HG03342 (cell line): ENCODE data around the gene DENND1A.
A peak's percentile ranks its signal among the peaks of the same experiment; 100 is the strongest.

Experiments used
- ATAC-seq: cut with Tn5 transposase; IDR thresholded peaks from one replicate; pipeline ENCODE4 v1.9.1; 2021; ENCODE audit warnings: mild to moderate bottlenecking, moderate library complexity; ENCODE audit not compliant: unreplicated experiment

Gene DENND1A

DNA sequence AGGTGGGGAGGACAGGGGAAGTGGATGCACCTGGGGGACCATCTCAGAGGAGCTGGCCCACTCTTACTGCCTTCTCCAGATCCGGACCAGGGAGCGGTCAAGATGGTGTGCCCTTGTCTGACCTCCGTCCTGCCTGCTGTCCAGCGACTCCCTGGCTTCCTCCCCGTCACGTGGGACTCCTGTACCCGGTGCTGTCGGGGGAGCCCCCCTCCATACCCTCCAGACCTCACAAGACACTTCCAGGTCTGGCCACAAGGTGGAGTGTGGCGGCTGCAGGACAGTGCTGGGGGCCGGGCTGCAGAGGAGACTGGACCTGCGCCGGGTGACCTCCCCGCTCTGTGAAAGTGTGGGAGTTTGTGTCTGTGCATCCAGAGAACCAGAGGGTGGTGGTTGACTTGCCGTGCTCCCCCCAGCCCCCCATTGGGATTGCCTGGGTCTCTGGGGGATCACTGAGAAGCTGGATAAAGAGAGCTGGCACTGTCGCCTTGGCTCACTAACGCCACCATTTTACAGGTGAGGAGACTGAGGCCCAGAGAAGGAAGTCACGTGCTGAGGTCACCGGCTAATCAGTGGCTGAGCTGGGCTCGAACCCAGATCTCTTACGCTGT, 575.8 kb downstream of the DENND1A start:
- ATAC-seq: peak; percentile 57

DNA sequence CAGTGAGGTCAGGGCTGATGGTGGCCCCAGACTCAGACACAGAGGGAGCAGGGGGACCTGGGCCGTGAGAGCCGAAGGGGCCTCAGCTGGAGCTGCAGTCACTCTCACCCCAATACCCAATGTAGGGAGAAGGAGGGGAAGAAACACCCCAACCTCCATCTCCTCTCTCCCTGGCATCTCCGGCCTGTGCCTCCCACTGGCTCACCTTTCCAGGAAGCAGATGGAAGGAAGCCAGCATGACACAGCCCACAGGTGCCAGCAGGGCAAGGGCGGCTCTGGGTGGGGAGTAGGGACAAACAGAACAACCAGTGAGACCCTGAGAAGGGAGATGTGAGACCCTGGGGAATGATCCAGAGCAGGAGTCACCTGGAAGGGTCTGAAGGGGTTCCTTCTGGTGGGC, 576.9 kb downstream of the DENND1A start:
- ATAC-seq: no peak

DNA sequence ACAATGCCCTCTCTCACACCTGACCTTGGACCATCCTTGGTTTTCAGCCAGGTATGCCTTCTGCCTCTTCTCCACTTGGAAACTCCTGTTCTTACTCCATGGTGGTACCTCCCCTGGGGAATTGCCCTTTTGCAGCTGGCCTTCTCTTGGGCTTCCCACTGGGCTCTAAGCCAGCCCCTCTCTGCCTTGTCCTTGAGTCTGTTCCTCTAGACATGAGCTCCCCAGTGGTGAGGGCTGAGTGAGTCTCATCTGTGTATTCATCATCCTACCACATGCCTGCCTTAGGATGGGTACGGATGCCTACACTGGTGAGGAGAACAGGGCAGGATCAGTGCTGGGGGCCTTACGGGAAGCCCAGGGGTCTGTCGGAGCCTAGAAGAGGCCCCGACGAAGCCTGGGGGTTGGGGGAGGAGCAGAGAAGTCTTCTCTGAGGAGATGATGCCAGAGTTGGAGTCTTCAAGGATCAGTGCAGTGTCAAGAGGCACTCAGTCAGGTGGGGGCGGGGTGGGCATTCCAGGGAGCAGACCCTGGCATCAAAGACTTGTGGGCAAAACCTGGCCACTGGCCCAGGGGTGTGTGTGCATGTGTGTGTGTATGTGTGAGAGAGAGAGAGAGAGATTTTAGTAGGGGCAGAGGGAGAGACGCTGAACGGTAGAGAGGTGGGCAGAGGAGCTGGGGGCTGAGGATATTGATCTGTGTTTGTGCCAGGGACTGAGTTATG, 579.2 kb downstream of the DENND1A start:
- ATAC-seq: no peak

DNA sequence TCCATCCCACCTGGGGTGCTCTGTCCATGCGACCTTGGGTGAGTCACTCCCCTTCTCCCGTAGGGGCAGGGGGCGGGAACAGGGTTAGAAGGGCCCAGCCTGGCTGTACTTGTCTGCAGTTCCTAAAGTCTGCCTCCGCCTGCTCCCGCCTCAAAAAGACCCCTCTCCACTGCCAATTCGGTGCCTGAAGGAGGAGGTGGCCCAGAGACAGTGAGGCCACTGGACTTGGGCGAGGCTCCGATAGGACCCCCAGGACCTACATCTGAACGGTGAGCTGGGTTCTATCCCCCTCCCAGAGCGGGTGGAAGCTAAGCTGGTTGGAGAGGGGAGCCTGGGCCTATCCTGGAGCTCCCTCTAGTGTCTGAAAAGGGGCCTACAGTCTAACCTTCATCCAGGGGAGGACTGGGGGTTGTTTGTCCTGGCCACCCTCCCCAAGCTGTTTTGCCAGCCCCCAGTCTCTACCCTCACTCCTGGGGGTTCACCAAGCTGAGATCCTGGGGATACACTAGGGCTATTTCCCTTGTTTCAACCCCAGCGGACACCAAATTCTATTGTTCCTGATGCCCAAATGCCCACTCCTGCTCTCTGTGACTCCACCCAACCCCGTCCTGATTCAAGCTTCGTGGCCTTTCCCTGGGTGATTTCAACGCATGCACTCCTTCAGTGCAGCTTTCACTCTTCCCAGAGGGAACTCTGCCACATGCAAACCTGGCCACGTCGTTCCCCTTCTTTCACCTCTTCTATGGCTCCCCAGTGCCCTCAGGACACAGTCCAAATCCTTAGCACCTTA, 580.0 kb downstream of the DENND1A start:
- ATAC-seq: peak; percentile 60

DNA sequence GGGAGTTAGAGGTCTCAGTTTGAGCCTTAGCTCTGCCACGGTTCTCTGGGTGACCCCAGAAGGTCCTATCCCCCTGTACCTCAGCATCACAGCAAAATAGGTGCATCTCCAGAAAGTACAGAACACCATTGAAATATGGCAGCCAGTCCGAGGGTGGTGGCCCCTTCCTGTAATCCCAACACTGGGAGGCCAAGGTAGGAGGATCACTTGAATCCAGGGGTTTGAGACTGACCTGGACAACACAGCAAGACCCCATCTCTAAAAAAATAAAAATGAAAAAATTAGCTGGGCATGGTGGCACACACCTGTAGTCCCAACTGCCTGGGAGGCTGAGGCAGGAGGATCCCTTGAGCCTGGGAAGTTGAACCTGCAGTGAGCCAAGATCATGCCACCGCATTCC, 580.9 kb downstream of the DENND1A start:
- ATAC-seq: no peak

DNA sequence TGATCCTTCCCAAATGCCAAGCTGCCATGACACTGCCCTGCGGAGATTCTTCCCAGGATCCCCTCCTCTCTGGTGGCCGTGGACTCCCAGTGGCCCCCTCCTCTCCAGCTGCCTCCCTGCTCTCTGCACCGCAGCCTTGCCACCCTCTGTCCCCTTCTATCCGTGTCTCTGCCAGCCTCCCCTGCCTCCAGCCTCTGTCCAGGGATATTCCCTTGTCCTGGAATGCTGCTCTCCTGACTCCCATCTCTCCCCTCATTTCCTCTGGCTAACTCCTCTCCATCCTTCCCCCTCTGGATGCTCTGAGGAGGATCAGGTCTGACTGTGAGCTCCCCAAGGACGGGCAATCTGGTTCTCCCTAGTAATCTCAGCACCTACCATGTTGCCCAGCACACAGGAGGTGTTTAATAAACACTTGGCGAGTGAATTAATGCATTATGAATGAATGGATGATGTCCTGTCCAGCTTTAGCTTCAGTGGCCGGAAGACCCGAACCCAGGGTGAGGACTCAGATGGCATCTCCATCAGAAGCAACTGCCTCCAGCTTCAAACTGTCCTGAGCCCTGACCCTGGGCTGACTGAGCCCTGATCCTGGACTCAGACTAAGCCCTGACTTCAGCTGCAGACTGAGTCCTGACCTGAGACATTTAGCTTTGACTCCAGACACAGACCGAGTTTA, 581.5 kb downstream of the DENND1A start:
- ATAC-seq: no peak

DNA sequence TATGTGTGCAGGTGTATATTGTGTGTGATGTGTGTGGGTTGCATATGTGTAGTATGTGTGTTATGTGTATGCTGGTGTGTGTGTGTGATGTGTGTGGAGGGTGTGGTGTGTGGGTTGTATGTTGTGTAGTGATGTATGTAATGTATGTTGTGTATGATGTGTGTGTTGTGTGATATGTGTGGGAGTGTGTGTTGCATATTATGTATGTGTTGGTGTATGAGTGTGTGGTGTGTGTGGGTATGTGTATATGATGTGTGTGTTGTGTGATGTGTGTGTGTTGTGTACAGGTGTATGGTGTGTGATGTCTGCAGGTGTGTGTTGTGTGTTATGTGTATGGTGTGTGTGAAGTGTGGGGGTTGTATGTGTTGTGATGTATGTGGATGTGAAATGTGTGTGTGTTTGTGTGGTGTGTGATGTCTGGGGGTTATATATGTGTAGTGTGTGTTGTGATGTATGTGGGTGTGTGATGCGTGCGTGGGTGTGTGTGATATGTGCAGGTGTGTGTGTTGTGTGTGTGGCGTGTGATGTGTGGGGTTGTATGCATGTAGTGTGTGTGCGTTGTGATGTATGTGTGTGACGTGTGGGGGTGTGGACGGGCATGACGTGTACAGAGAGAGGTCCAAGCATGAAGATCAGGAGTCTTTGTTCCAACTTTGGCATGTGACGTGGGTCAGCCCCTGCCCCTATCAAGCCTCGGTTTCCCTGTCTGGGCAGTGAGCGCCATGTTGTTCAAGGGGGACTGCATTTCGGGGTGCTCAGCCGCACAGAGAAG, 582.5 kb downstream of the DENND1A start:
- no peak for ATAC-seq

DNA sequence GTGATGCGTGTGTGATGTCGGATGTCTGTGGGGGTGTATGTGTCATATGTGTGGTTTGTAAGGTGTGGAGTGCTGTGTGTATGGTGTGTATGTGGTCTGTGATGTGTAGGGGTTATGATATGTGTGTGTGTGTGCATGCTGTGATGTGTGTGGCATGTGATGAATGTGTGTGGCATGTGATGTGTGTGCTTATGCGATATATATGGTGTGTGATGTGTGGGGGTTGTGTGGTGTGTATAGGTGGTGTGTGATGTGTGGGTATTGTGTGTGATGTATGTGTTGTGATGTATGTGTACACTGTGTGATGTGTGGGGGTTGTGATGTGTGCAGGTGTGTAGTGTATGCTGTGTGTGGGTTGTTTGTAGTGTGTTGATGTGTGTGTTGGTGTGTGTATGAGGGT, 583.1 kb downstream of the DENND1A start:
- ATAC-seq: no peak

DNA sequence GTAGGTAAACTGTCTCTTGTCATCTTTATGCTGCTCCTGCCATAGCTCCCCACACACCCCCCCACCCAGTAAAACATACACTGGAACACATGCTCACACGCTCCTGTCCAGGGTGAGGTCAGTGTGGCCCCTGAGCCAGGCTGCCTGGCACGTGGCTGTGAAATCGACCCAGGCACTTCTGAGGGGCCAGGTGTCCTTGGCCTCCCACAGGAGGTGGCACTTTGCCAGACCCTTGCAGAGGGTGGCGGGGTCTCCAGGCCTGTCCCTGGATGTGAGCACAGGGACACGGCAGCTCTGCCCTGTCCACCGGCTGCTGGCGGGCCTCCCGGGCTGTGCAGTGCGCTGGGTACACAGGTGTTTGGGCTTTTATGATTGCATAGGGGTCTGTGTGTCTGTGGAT, 583.9 kb downstream of the DENND1A start:
- ATAC-seq: no peak

DNA sequence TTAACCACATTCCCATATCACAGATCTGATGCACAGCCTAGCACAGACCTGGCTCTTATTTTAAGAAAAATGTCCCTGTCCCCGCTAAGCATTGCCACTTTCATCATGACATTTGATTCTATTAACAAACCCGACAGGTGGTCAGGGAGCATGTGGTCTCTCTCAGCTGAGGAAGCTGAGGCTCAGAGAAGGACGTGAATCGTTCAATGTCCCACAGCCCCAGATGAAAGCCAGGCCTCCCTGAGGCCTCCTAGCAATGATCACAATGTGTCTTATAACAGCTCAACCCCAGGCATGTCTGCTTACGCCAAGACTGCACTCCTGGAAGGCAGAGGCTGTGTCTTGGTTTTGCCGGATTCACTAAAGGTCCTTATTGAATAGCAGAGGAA, 584.4 kb downstream of the DENND1A start:
- ATAC-seq: no peak

DNA sequence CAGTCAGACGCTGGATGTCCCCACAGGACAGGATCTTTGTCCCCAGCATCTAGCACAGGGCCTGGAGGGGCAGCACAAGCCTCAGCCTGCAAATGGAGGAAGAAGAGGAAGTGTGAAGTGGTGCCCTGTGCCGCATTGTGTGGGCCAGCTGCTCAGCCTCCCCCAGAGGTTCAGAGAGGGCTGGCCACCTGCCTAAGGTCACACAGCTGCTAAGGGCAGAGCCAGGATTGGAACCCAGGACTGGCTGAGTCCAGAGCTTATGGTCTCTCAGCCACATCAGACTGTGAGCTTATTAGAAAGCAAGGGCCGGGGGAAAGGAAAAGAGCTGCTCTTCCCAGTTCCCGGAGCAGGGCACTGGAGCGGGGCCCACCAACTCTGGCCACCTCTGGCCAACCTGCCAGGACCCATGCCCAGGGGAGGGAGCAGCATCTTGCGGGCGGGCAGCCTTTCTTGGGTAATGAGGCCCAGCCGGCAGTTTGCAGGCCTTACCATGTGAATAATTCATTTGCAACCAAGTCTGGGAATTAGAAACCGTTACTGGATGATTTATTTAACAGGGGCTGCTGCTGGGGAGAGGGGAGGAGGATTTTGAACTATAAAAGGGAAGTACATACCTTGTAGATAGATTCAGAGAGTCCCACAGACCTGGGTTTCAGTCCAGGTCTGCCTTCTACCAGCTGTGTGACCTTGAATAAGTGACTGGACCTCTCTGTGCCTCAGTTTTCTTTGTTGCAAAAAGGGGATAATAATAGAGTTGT, 585.6 kb downstream of the DENND1A start:
- ATAC-seq: no peak

DNA sequence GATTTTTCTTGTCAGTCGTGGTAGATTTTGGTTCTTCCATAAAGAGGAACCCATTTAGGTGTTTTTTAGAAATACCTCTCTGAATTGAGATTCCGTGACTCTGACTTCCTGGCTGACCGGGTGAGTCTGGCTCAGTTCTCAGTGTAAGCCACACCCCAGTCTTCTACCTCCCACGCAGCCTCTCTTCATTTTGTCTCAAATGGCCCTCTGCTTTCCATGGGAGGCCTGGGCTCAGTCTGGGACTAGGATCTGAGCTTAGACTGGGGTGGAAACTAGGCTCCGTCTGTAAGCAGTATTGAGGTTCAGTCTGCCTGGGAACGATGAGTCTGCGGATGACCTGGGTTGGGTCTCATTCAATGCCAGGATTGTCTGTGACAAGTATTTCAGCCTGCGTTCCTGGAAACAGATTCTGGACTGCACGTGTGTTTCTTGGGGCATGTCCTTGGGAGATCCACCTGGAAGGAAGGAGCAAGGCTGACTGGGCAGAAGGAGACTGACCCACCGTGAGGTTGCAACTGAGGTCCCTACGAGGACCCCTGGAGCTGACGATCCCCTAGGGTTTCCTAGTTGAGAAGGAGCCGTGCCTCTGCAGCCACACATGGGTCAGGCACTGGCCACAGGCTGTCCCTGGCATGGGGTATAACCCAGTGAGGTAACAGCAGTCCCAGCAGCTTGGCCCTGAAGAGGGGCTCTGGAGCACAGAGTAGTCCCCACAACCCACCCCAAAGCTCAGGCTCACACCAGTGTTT, 586.3 kb downstream of the DENND1A start:
- peak; percentile 29 for ATAC-seq

DNA sequence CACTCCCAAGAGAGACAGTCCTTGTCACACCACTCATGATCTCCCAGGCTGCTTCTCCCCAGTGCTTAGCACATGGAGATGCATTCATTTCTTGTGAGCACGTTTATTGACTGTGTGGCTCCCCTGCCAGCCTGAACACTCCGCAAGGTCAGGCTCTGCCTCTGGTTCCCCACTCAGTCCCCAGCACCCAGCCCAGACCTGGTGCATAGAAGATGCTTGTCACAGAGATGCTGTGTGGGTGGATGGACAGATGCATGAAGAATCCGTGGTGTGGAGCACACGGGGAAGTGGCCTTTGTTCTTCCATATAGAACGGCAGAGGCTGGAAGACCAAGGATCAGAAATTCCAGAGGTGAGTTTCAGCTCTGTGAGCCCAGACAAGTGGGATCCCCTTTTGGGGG, 587.7 kb downstream of the DENND1A start:
- ATAC-seq: no peak

DNA sequence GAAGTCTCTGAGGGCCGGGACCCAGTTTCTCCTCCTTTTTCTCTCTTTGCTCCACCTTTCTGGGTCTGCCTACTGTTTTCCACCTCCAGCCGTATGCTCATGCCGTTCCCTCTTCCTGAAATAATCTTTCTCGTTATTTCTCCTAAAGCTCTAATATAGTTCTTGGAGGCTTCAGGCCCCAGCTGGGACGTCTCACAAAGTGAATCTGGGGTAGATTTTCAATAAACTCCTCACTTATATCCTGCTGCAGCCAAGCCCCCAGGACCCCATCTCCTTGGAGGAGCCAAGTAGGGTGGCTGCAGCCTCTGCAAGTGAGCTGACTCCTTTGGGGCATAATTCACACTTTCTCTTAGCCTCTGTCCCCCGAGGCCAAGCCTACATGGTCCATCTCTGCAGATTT, 588.1 kb downstream of the DENND1A start:
- no peak for ATAC-seq

DNA sequence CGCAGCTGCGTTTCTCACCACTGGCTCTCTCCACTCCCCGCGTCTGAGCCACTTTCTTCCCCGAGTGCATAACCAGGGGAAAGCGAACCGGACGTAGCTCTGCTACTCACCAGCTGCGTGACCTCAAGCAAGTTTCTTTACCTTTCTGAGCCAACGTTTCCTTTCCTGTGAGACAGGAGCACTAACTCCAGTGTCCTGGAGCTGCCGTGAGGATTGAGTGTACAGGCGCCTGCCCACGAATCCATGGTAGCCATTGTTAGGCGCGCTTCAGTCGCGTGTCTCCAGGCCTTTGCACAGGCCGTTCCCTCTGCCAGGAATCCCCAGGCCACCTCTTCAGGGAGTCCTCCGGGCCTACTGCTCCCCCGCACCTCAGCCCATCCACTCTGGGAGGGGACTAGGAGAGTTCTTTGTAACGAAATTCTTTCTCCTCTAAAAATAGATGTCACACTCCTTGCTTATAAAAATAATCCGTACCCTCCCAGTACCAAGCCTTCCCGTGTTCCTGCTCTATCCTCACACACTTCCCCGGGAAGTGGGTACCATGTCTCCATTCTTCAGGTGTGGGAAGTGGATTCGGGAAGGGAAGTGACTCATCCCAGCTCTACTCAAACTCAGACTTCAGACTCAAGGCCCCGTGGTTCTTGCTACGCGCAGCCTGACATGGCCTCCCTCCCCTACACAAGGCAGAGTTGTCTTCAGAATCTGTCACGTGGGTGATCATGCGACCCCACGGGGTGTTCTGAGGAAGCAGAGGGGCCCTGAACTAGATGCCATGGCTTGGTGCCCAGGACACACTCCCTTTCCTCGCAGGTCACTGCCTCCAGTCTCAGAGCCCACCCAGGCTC, 590.0 kb downstream of the DENND1A start:
- peak; percentile 40 for ATAC-seq

DNA sequence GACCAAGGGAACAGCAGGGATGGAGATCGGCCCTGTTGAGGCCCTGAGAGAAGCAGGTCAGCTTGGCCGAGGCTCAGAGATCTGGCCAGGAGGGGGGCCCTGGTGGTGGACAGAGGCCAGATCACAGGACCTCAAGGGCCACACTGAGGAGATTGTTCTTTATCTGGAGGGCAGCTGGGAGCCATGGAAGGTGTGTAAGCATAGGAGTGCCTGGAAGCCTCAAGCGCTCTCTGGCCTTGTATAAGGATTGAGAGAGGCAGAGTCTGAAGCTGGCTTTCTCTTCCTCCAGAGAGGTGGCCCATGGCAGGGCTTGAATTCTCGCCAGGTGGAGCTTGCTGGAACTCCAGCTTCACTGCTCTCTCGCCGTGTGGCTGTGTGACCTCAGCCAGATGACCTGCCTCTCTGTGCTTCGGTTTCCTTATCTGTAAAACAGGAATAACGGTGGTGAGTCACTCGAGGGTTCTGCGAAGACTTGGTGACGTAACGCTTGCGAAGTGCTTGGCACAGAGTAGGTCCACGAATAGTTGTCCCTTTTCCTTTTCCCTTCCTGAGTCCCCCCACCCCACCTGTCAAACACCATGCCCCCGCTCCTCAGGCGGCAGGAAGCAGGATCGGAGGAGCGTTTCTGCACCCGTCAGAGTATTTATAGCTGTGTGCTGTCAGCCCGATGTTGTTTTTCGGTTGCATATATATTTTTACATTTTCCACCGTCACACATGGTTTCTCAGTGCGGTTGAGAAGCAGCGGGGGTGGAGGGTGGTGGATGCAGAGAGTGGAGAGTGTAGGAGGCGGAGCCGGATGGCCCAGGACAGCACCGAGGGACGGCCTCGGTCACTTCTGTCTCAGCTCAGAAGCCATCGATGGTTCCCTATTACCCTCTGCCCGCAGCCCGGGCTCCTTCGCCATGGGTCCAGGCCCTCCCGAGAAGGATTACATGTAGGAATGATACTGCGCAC, 590.9 kb downstream of the DENND1A start:
- peak; percentile 61 for ATAC-seq

DNA sequence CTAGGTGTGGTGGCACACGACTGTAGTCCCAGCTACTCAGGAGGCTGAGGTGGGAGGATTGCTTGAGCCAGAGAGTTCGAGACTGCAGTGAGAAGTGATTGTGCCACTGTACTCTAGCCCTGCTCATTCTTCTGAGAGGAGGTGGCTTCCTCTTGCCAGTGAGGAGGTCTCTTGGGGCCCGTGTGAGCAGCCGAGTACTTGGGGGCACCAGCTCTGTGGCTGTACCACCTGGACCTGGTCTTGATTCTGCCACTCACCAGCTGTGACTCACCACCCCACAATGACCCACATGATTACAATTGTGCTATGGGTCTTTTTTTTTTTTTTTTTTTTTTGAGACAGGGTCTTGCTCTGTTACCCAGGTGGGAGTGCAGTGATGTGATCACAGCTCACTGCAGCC, 592.0 kb downstream of the DENND1A start:
- no peak for ATAC-seq
